ENCODE data around the gene FAM163B. TPM values are rescaled to one million over a fixed set of nuclear protein-coding genes. Genes with fewer than 3 reads are reported as not detected.
A peak's percentile ranks its signal among the peaks of the same experiment; 100 is the strongest.

Gene FAM163B
- total and polyA plus RNA-seq, 2 donors from 2014 or later = 0.54 TPM; not detected in 1

DNA sequence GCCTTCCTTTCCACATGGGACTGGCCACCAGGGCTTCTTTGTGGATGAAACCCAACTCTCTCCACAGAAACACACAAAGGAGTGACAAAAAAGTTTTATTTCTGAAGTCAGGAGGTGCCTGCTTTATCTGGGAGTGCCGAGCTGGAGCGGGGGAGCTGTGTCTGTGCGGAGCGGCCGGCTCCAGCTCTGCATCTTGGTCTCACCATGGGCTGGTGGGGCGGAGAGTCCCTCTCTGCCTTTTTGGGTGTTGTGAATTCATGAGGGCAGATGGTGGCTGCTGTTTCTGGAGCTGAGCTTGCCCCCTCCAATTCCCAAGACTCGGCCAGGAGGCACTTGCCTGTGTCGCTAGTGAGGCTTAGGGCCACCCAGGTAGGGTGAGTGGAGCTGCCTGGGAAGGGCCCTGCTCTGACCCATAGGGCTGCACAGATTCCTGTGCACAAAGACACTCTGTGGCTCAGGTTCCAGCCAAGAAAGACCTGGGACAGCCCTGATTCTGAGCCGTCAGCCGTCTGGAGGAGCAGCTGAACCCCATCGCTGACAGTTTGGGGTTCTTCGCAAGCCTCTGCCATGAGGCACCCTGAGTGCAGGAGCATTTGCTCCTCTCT, 28.4 kb upstream of the FAM163B start:
- Histone ChIP-seq H3K27me3 (ENCODE audit: control insufficient read depth, insufficient read depth, low read length) (no peaks in the 10 kb centered on the region), H3K36me3 (ENCODE audit: control insufficient read depth in 2 of 3, insufficient read depth in 3 of 3, low read length in 3 of 3) (no peaks in the 10 kb centered on the region), H3K4me1 (ENCODE audit: control insufficient read depth in 2 of 3, insufficient read depth in 2 of 3, low read depth in 1 of 3, low read length in 3 of 3) (peaks cover 0 to 7% (median 0%) of the 10 kb centered on the region in 3 donors), H3K27ac (ENCODE audit: low read depth in 2 of 2, low read length in 2 of 2) (no peak overlapping the region), H3K9ac (ENCODE audit: low read length in 3 of 3) (no peak overlapping the region), H3K9me3 (ENCODE audit: control insufficient read depth in 2 of 3, insufficient read depth in 1 of 3, low read length in 3 of 3) (no peaks in the 10 kb centered on the region), H3K4me3 (ENCODE audit: low read length in 3 of 3) (no peak overlapping the region)
- FAIRE-seq (no peak), DNase-seq (peak in 2 of 5 donors; percentile 25 to 55)
- intact Hi-C loops (cut with DNase I) = no loop called here
- TF ChIP-seq, protein P1, sequence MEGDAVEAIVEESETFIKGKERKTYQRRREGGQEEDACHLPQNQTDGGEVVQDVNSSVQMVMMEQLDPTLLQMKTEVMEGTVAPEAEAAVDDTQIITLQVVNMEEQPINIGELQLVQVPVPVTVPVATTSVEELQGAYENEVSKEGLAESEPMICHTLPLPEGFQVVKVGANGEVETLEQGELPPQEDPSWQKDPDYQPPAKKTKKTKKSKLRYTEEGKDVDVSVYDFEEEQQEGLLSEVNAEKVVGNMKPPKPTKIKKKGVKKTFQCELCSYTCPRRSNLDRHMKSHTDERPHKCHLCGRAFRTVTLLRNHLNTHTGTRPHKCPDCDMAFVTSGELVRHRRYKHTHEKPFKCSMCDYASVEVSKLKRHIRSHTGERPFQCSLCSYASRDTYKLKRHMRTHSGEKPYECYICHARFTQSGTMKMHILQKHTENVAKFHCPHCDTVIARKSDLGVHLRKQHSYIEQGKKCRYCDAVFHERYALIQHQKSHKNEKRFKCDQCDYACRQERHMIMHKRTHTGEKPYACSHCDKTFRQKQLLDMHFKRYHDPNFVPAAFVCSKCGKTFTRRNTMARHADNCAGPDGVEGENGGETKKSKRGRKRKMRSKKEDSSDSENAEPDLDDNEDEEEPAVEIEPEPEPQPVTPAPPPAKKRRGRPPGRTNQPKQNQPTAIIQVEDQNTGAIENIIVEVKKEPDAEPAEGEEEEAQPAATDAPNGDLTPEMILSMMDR (IDR thresholded peaks at IDR 0.05; ENCODE audit: borderline replicate concordance, extremely low read depth, insufficient read depth) = no peak

DNA sequence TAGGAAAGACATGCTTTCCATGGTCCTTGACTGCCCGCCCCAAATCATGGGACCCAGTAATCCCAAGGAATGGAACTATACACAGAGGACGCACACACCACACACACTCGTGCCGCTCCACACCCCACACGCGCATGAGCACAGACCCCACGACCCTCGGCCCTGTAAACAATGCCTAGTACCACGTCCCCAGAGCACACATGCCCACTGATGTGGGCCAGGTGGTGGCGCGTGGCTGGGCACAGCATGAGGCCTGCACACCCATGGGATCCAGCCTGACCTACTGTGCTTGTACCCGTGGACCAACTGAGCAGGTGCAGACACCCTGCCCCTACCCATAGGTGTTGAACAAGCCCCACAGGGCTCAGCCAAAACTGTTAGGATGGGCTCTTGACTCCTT, 27.7 kb upstream of the FAM163B start:
- no peaks in the 10 kb centered on the region for H3K27me3 ChIP-seq (ENCODE audit: control insufficient read depth, insufficient read depth, low read length)
- no peak overlapping the region for H3K9ac ChIP-seq (ENCODE audit: low read length in 3 of 3)
- no peak overlapping the region for H3K4me3 ChIP-seq (ENCODE audit: low read length in 3 of 3)
- intact Hi-C loops (cut with DNase I) = no loop called here
- no peaks in the 10 kb centered on the region for H3K36me3 ChIP-seq (ENCODE audit: control insufficient read depth in 2 of 3, insufficient read depth in 3 of 3, low read length in 3 of 3)
- FAIRE-seq (no peak), DNase-seq (no peak)
- TF ChIP-seq, protein P1 (IDR thresholded peaks at IDR 0.05; ENCODE audit: borderline replicate concordance, extremely low read depth, insufficient read depth) = no peak
- H3K9me3 ChIP-seq (ENCODE audit: control insufficient read depth in 2 of 3, insufficient read depth in 1 of 3, low read length in 3 of 3) = no peaks in the 10 kb centered on the region
- no peak overlapping the region for H3K27ac ChIP-seq (ENCODE audit: low read depth in 2 of 2, low read length in 2 of 2)
- H3K4me1 ChIP-seq (ENCODE audit: control insufficient read depth in 2 of 3, insufficient read depth in 2 of 3, low read depth in 1 of 3, low read length in 3 of 3) = peaks cover 0 to 7% (median 0%) of the 10 kb centered on the region in 3 donors

GRCh38 chr9:133635533-133636531, 26.6 kb upstream of the FAM163B start, which contains the start of gene DBH:
Gene DBH (plus strand): TSS chr9:133636363. CDS start chr9:133636372, 9 bp downstream.
- H3K9me3 ChIP-seq (ENCODE audit: control insufficient read depth in 2 of 3, insufficient read depth in 1 of 3, low read length in 3 of 3) = no peaks in the 10 kb centered on the region
- H3K36me3 ChIP-seq (ENCODE audit: control insufficient read depth in 2 of 3, insufficient read depth in 3 of 3, low read length in 3 of 3) = no peaks in the 10 kb centered on the region
- no peaks in the 10 kb centered on the region for H3K27me3 ChIP-seq (ENCODE audit: control insufficient read depth, insufficient read depth, low read length)
- TF ChIP-seq, protein P1 (IDR thresholded peaks at IDR 0.05; ENCODE audit: borderline replicate concordance, extremely low read depth, insufficient read depth) = no peak
- peak in 2 of 5 donors; percentile 50 to 79 for DNase-seq
- FAIRE-seq = no peak
- H3K27ac ChIP-seq (ENCODE audit: low read depth in 2 of 2, low read length in 2 of 2) = no peak within 1 kb of the TSS
- no peak within 1 kb of the TSS for H3K9ac ChIP-seq (ENCODE audit: low read length in 3 of 3)
- no peak within 1 kb of the TSS for H3K4me3 ChIP-seq (ENCODE audit: low read length in 3 of 3)
- intact Hi-C loops (cut with DNase I) = no loop called here
- H3K4me1 ChIP-seq (ENCODE audit: control insufficient read depth in 2 of 3, insufficient read depth in 2 of 3, low read depth in 1 of 3, low read length in 3 of 3) = peaks cover 0 to 7% (median 0%) of the 10 kb centered on the region in 3 donors

Data from kidney (tissue), 14 donors.